Measurements from ENCODE around the gene SETD3.

Gene SETD3

DNA sequence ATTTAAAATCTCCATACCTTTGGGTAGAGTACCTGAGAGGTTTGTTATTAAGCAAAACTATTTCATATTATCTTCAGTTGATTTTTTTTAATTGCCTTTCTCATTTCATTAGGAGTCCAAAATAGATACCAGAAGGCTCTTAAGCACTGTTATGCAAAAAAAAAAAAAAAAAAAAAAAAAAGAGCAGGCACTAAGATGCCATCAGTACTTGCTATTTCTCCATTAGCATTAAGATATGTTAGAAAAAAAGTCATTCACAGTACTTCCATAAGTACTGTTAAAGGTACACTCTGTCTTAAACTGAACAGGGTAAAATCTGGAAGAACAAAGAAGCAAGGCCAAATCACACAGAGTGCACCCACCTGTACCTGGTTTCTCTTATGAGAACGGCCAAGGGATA is 57.2 kb downstream of the SETD3 start:
- H3K27me3 ChIP-seq (ENCODE audit: control insufficient read depth in 1 of 2, insufficient read depth in 2 of 2, low read length in 2 of 2): no peaks in the 10 kb centered on the region
- H3K4me1 ChIP-seq (ENCODE audit: control insufficient read depth, insufficient read depth, low read length): no peaks in the 10 kb centered on the region
- H3K4me3 ChIP-seq (ENCODE audit: low read length in 2 of 2): no peak overlapping the region
- H3K9me3 ChIP-seq (ENCODE audit: control insufficient read depth in 2 of 2, low read length in 2 of 2): no peaks in the 10 kb centered on the region
- no peak overlapping the region for H3K27ac ChIP-seq (ENCODE audit: low read length)
- H3K36me3 ChIP-seq (ENCODE audit: control insufficient read depth in 2 of 2, insufficient read depth in 2 of 2, low read length in 2 of 2): peaks cover 4 to 13% of the 10 kb centered on the region in 2 donors
- H3K9ac ChIP-seq (ENCODE audit: low read length in 2 of 2): no peak overlapping the region

- Histone ChIP-seq H3K9me3 (ENCODE audit: control insufficient read depth in 2 of 2, low read length in 2 of 2) (no peaks in the 10 kb centered on the region), H3K27me3 (ENCODE audit: control insufficient read depth in 1 of 2, insufficient read depth in 2 of 2, low read length in 2 of 2) (no peaks in the 10 kb centered on the region), H3K4me1 (ENCODE audit: control insufficient read depth, insufficient read depth, low read length) (no peaks in the 10 kb centered on the region), H3K27ac (ENCODE audit: low read length) (no peak overlapping the region), H3K9ac (ENCODE audit: low read length in 2 of 2) (no peak overlapping the region), H3K36me3 (ENCODE audit: control insufficient read depth in 2 of 2, insufficient read depth in 2 of 2, low read length in 2 of 2) (peaks cover 3 to 6% of the 10 kb centered on the region in 2 donors), H3K4me3 (ENCODE audit: low read length in 2 of 2) (no peak overlapping the region)
These were observed 58.2 kb downstream of the SETD3 start for GRCh38 chr14:99422228-99423010.

- Histone ChIP-seq H3K9ac (ENCODE audit: low read length in 2 of 2) (no peak overlapping the region), H3K4me1 (ENCODE audit: control insufficient read depth, insufficient read depth, low read length) (no peaks in the 10 kb centered on the region), H3K27ac (ENCODE audit: low read length) (no peak overlapping the region), H3K36me3 (ENCODE audit: control insufficient read depth in 2 of 2, insufficient read depth in 2 of 2, low read length in 2 of 2) (no peaks in the 10 kb centered on the region), H3K27me3 (ENCODE audit: control insufficient read depth in 1 of 2, insufficient read depth in 2 of 2, low read length in 2 of 2) (no peaks in the 10 kb centered on the region), H3K9me3 (ENCODE audit: control insufficient read depth in 2 of 2, low read length in 2 of 2) (no peaks in the 10 kb centered on the region), H3K4me3 (ENCODE audit: low read length in 2 of 2) (no peak overlapping the region)
These were observed 59.9 kb downstream of the SETD3 start for GRCh38 chr14:99420711-99421110.

GRCh38 chr14:99419905-99420304 is 60.8 kb downstream of the SETD3 start:
- H3K27me3 ChIP-seq (ENCODE audit: control insufficient read depth in 1 of 2, insufficient read depth in 2 of 2, low read length in 2 of 2): no peaks in the 10 kb centered on the region
- no peak overlapping the region for H3K27ac ChIP-seq (ENCODE audit: low read length)
- H3K9me3 ChIP-seq (ENCODE audit: control insufficient read depth in 2 of 2, low read length in 2 of 2): no peaks in the 10 kb centered on the region
- no peak overlapping the region for H3K4me3 ChIP-seq (ENCODE audit: low read length in 2 of 2)
- no peaks in the 10 kb centered on the region for H3K4me1 ChIP-seq (ENCODE audit: control insufficient read depth, insufficient read depth, low read length)
- H3K9ac ChIP-seq (ENCODE audit: low read length in 2 of 2): no peak overlapping the region
- no peaks in the 10 kb centered on the region for H3K36me3 ChIP-seq (ENCODE audit: control insufficient read depth in 2 of 2, insufficient read depth in 2 of 2, low read length in 2 of 2)

DNA sequence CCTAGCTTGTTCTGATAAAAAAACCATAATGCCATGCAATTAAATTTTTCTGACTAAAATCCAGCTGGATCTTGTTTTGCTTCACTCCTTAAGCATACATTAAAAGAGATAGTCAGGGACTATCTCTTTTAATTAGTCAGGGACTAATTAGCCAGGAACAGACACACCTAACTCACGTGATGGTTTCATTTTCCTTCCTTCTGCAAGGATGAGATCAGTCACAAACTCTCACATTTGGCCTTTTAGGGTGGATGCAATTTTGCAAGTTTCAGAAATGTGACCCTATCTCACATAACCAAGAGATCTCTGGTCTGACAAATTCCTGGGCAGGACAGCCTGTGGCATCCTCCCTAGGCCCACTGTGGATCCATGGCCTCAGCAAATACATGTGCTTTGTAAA is 62.4 kb downstream of the SETD3 start:
- Histone ChIP-seq H3K4me3 (ENCODE audit: low read length in 2 of 2) (no peak overlapping the region), H3K9ac (ENCODE audit: low read length in 2 of 2) (no peak overlapping the region), H3K9me3 (ENCODE audit: control insufficient read depth in 2 of 2, low read length in 2 of 2) (no peaks in the 10 kb centered on the region), H3K27me3 (ENCODE audit: control insufficient read depth in 1 of 2, insufficient read depth in 2 of 2, low read length in 2 of 2) (no peaks in the 10 kb centered on the region), H3K27ac (ENCODE audit: low read length) (no peak overlapping the region), H3K4me1 (ENCODE audit: control insufficient read depth, insufficient read depth, low read length) (no peaks in the 10 kb centered on the region), H3K36me3 (ENCODE audit: control insufficient read depth in 2 of 2, insufficient read depth in 2 of 2, low read length in 2 of 2) (peaks cover 5% of the 10 kb centered on the region in 2 donors)

GRCh38 chr14:99416909-99417308 is 63.8 kb downstream of the SETD3 start:
- Histone ChIP-seq H3K9ac (ENCODE audit: low read length in 2 of 2) (no peak overlapping the region), H3K27ac (ENCODE audit: low read length) (no peak overlapping the region), H3K4me1 (ENCODE audit: control insufficient read depth, insufficient read depth, low read length) (no peaks in the 10 kb centered on the region), H3K4me3 (ENCODE audit: low read length in 2 of 2) (no peak overlapping the region), H3K9me3 (ENCODE audit: control insufficient read depth in 2 of 2, low read length in 2 of 2) (no peaks in the 10 kb centered on the region), H3K36me3 (ENCODE audit: control insufficient read depth in 2 of 2, insufficient read depth in 2 of 2, low read length in 2 of 2) (peaks cover 10 to 12% of the 10 kb centered on the region in 2 donors), H3K27me3 (ENCODE audit: control insufficient read depth in 1 of 2, insufficient read depth in 2 of 2, low read length in 2 of 2) (no peaks in the 10 kb centered on the region)

DNA sequence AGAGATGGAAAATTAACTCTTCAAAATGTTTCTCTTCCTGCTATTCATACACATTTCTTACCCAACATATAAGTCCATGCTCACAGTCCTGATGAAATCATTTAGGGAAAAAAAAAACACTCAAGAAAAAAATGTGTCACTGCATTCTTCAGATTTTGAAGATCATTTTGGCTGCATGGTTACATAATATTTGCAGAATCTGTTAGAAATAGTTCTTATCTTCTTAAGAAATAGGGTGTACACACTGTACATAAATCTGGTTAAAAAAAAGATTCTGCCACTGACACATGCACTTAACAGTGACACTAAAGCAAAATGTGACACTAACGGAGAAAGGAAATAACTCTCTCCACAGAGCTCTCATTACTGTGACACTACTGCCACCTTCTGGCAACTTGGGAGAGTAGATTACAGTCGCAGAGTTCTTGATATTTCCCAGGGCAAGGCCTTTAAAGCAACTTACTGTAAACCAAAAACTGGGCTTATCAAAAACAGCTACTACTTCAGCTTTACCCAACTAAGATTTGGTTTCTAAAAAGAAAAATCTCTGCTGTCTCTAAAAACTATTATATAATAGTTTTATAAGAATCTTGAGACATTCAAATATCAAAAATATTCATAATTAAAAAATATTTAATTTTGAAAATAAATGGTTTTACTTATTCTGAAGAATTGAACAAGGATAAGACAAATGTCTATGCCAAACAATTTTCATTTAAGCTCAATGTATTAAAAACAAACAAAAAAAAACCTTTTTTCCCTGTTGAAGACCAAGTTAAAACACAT is 65.0 kb downstream of the SETD3 start:
- Histone ChIP-seq H3K4me1 (ENCODE audit: control insufficient read depth, insufficient read depth, low read length) (no peaks in the 10 kb centered on the region), H3K27me3 (ENCODE audit: control insufficient read depth in 1 of 2, insufficient read depth in 2 of 2, low read length in 2 of 2) (no peaks in the 10 kb centered on the region), H3K4me3 (ENCODE audit: low read length in 2 of 2) (no peak overlapping the region), H3K9ac (ENCODE audit: low read length in 2 of 2) (no peak overlapping the region), H3K9me3 (ENCODE audit: control insufficient read depth in 2 of 2, low read length in 2 of 2) (no peaks in the 10 kb centered on the region), H3K27ac (ENCODE audit: low read length) (no peak overlapping the region), H3K36me3 (ENCODE audit: control insufficient read depth in 2 of 2, insufficient read depth in 2 of 2, low read length in 2 of 2) (peaks cover 10 to 12% of the 10 kb centered on the region in 2 donors)

- Histone ChIP-seq H3K27me3 (ENCODE audit: control insufficient read depth in 1 of 2, insufficient read depth in 2 of 2, low read length in 2 of 2) (no peaks in the 10 kb centered on the region), H3K4me1 (ENCODE audit: control insufficient read depth, insufficient read depth, low read length) (no peaks in the 10 kb centered on the region), H3K9me3 (ENCODE audit: control insufficient read depth in 2 of 2, low read length in 2 of 2) (no peaks in the 10 kb centered on the region), H3K27ac (ENCODE audit: low read length) (no peak overlapping the region), H3K9ac (ENCODE audit: low read length in 2 of 2) (no peak overlapping the region), H3K36me3 (ENCODE audit: control insufficient read depth in 2 of 2, insufficient read depth in 2 of 2, low read length in 2 of 2) (peaks cover 10 to 15% of the 10 kb centered on the region in 2 donors), H3K4me3 (ENCODE audit: low read length in 2 of 2) (no peak overlapping the region)
These were observed 66.7 kb downstream of the SETD3 start for GRCh38 chr14:99413911-99414310.

DNA sequence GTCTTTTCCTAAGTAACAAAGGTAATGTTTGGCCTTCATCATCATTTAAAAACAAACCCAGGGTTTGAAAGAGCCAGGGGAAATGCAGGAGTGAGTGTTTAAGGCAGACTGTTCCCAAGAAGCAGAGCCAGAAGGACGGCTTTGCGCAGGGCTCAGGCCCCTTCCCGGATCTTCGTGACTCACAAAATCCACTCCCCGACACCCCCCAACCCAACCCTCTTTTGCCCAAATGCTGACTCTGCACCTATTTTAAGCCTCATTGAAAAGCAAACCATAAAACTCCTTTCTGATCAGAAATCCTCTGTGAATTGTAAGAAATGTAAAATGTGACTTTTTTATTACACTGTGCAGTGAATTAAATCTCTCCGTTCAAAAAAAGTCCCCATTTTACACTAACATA is 67.5 kb downstream of the SETD3 start:
- no peaks in the 10 kb centered on the region for H3K27me3 ChIP-seq (ENCODE audit: control insufficient read depth in 1 of 2, insufficient read depth in 2 of 2, low read length in 2 of 2)
- peaks cover 10 to 16% of the 10 kb centered on the region in 2 donors for H3K36me3 ChIP-seq (ENCODE audit: control insufficient read depth in 2 of 2, insufficient read depth in 2 of 2, low read length in 2 of 2)
- no peak overlapping the region for H3K4me3 ChIP-seq (ENCODE audit: low read length in 2 of 2)
- H3K9me3 ChIP-seq (ENCODE audit: control insufficient read depth in 2 of 2, low read length in 2 of 2): no peaks in the 10 kb centered on the region
- no peak overlapping the region for H3K27ac ChIP-seq (ENCODE audit: low read length)
- no peaks in the 10 kb centered on the region for H3K4me1 ChIP-seq (ENCODE audit: control insufficient read depth, insufficient read depth, low read length)
- H3K9ac ChIP-seq (ENCODE audit: low read length in 2 of 2): no peak overlapping the region

DNA sequence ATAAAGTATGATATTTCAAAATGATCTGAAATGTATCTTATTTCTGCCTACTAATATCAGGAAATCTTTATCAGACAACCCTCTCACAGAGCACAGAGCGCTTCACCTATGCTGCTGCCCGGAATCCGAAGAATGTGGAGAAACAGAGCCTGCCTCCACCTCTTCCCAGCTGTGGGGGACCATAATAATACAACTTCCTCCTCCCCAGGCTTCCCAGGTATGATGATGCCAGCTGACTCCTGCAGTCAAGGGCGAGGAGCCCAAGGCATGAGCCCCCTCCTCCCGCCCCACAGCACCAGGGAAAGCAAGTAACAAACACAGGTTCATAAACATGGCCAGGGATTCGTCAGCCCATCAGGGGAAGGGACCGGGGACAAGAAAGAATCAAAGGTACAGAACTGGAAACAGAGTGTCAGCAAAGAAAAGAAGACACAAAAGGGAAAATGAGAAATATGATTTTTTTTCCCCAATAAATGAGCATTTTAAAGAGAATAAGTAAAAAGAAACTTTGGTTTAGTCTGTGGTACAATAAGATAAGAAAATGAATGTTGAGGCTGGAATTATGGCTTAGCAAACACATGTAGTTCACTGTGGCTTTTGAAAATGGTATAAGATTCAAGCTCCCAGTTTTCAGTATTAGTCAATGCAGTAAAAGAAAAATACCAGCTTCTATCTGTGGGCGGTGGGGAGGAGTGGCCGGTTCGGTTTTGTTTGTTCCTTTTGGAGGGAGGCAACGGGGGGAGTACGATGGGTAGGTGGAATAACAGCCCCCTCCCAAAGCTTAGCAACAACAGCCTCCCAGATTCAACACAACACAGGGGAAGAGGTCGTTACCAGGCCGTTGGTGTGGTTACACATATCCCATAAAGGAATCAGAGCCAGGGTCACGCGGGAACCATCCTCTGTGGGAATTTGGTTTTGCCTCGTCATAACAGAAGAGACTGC is 68.3 kb downstream of the SETD3 start:
- H3K27ac ChIP-seq (ENCODE audit: low read length): no peak overlapping the region
- H3K36me3 ChIP-seq (ENCODE audit: control insufficient read depth in 2 of 2, insufficient read depth in 2 of 2, low read length in 2 of 2): peaks cover 10 to 18% of the 10 kb centered on the region in 2 donors
- H3K9ac ChIP-seq (ENCODE audit: low read length in 2 of 2): no peak overlapping the region
- no peaks in the 10 kb centered on the region for H3K4me1 ChIP-seq (ENCODE audit: control insufficient read depth, insufficient read depth, low read length)
- no peak overlapping the region for H3K4me3 ChIP-seq (ENCODE audit: low read length in 2 of 2)
- no peaks in the 10 kb centered on the region for H3K9me3 ChIP-seq (ENCODE audit: control insufficient read depth in 2 of 2, low read length in 2 of 2)
- H3K27me3 ChIP-seq (ENCODE audit: control insufficient read depth in 1 of 2, insufficient read depth in 2 of 2, low read length in 2 of 2): no peaks in the 10 kb centered on the region

Data from stomach smooth muscle (tissue), 2 donors.